D721Med (cell line): Measurements from ENCODE around the gene PRCP.

ENCODE experiments used
- DNase-seq: peaks from one replicate; pipeline ENCODE4 v3.0.0; 2011; ENCODE audit warnings: low spot score; ENCODE audit not compliant: insufficient read length
- FAIRE-seq: peaks from 2 replicates; lab custom pipeline; 2011; peaks lifted over from hg19 to GRCh38; lab: Jason Lieb, UNC
- TF ChIP-seq, protein P1 (sequence below): IDR thresholded peaks from 2 replicates; pipeline ENCODE4 v1.5.1; 2012; ENCODE audit warnings: mild to moderate bottlenecking, control low read depth; ENCODE audit not compliant: insufficient read depth; ENCODE audit errors: missing control alignments

The PRCP gene

DNA sequence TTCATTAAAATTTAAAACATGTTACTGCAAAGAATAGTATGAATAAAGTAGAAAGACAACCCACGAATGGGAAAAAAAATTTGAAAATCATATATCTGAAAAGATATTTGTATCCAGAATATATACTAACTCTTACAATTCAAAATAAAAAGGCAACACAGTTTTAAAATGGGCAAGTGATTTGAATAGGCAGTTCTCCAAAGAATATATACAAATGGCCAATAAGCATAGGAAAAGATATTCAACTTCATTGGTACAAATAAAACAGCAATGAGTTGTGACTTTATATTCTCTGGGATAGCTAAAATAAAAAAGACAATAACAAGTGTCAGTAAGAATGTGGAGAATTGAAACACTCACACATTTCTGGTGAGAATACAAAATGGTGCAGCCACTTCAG lies 125.0 kb downstream of the PRCP start:
- FAIRE-seq: no peak

More for the DNA sequence above, 125.0 kb downstream of the PRCP start:
- TF ChIP-seq, protein P1, sequence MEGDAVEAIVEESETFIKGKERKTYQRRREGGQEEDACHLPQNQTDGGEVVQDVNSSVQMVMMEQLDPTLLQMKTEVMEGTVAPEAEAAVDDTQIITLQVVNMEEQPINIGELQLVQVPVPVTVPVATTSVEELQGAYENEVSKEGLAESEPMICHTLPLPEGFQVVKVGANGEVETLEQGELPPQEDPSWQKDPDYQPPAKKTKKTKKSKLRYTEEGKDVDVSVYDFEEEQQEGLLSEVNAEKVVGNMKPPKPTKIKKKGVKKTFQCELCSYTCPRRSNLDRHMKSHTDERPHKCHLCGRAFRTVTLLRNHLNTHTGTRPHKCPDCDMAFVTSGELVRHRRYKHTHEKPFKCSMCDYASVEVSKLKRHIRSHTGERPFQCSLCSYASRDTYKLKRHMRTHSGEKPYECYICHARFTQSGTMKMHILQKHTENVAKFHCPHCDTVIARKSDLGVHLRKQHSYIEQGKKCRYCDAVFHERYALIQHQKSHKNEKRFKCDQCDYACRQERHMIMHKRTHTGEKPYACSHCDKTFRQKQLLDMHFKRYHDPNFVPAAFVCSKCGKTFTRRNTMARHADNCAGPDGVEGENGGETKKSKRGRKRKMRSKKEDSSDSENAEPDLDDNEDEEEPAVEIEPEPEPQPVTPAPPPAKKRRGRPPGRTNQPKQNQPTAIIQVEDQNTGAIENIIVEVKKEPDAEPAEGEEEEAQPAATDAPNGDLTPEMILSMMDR: no peak
- no peak for DNase-seq
